H1 (cell line): Measurements from ENCODE around the gene POLR2L. TPM values are rescaled to one million over a fixed set of nuclear protein-coding genes. Genes with fewer than 3 reads are reported as not detected.

ENCODE experiments used
- CTCF ChIA-PET: fragments of 300-600 bp; sonication (Branson Sonifier 250); formaldehyde crosslinking; loops from one replicate; lab custom pipeline; 2021; ENCODE audit not compliant: partially characterized antibody; lab: Charles Lee
- POLR2A ChIA-PET: fragments of 300-600 bp; sonication (Branson Sonifier 250); formaldehyde crosslinking; loops from one replicate; lab custom pipeline; 2021; ENCODE audit warnings: inconsistent platforms; ENCODE audit not compliant: partially characterized antibody; lab: Charles Lee
- DNase-seq, 2 experiments: peaks; one replicate each; pipeline versions ENCODE4 v3.0.0 to v3.0.0-alpha.2; 2010 to 2022; ENCODE audit warnings: low spot score in 2 of 2, low read depth in 1 of 2, mixed read lengths in 1 of 2
- FAIRE-seq: peaks from 2 replicates; lab custom pipeline; 2011; peaks lifted over from hg19 to GRCh38; lab: Jason Lieb, UNC
- H2AFZ ChIP-seq: 2 replicates; pipeline ENCODE4 v1.8.1; 2012; ENCODE audit warnings: low read length, inconsistent platforms
- H2AK5ac ChIP-seq: 2 replicates; pipeline ENCODE4 v1.6.1; 2013; ENCODE audit warnings: low read depth, low read length
- H2BK120ac ChIP-seq: replicated peaks from 2 replicates; pipeline ENCODE3; 2013; ENCODE audit warnings: low read depth, low read length, inconsistent platforms
- H2BK12ac ChIP-seq: 2 replicates; pipeline ENCODE4 v1.6.1; 2013; ENCODE audit warnings: low read depth, low read length
- H2BK15ac ChIP-seq: 2 replicates; pipeline ENCODE4 v1.6.1; 2013; ENCODE audit warnings: low read length
- H2BK20ac ChIP-seq: 2 replicates; pipeline ENCODE4 v1.6.1; 2013; ENCODE audit warnings: low read length
- H2BK5ac ChIP-seq: 2 replicates; pipeline ENCODE4 v1.6.1; 2013; ENCODE audit warnings: low read depth, low read length
- H3K14ac ChIP-seq: 2 replicates; pipeline ENCODE4 v1.6.1; 2013; ENCODE audit warnings: inconsistent platforms; ENCODE audit not compliant: insufficient read length
- H3K18ac ChIP-seq: 2 replicates; pipeline ENCODE4 v1.6.1; 2013; ENCODE audit warnings: low read length; ENCODE audit errors: extremely low read depth
- H3K23ac ChIP-seq: 2 replicates; pipeline ENCODE4 v1.6.1; 2013; ENCODE audit warnings: inconsistent platforms; ENCODE audit not compliant: insufficient read length
- H3K23me2 ChIP-seq: 2 replicates; pipeline ENCODE4 v1.6.1; 2013; ENCODE audit warnings: low read depth, low read length
- H3K27ac ChIP-seq: 2 replicates; pipeline ENCODE4 v1.6.1; 2011; ENCODE audit warnings: low read depth, low read length, inconsistent platforms
- H3K27me3 ChIP-seq, 4 experiments: replicated peaks in 1 of 4; 1 replicate in 1 of 4; 2 replicates in 3 of 4; pipeline versions ENCODE4 v1.6.1 to v1.8.1; 2011 to 2013; ENCODE audit warnings: low read length in 3 of 4, mild to moderate bottlenecking in 3 of 4, inconsistent platforms in 2 of 4, mixed read lengths in 2 of 4, moderate library complexity in 1 of 4; ENCODE audit not compliant: control insufficient read depth in 3 of 4, insufficient read depth in 3 of 4; ENCODE audit errors: extremely low read depth in 1 of 4
- H3K36me3 ChIP-seq, 4 experiments: 2 replicates each; pipeline versions ENCODE4 v1.6.1 to v1.8.1; 2011 to 2013; ENCODE audit warnings: mild to moderate bottlenecking in 4 of 4, low read length in 3 of 4, moderate library complexity in 2 of 4, control low read depth in 1 of 4, inconsistent platforms in 1 of 4; ENCODE audit not compliant: insufficient read depth in 4 of 4, control insufficient read depth in 2 of 4
- H3K4ac ChIP-seq: replicated peaks from 2 replicates; pipeline ENCODE3; 2013; ENCODE audit warnings: low read length, low read depth, mixed read lengths, inconsistent platforms; ENCODE audit not compliant: insufficient read length
- H3K4me1 ChIP-seq, 4 experiments: replicated peaks in 1 of 4; 1 replicate in 1 of 4; 2 replicates in 3 of 4; pipeline versions ENCODE4 v1.6.1 to v1.8.1; 2011 to 2013; ENCODE audit warnings: low read length in 3 of 4, inconsistent platforms in 2 of 4, mixed read lengths in 1 of 4; ENCODE audit not compliant: insufficient read depth in 4 of 4, control insufficient read depth in 3 of 4
- H3K4me2 ChIP-seq, 2 experiments: 2 replicates each; pipeline versions ENCODE4 v1.6.1 to v1.8.1; 2011 to 2013; ENCODE audit warnings: low read depth in 2 of 2, low read length in 2 of 2, control low read depth in 1 of 2, inconsistent platforms in 1 of 2, mild to moderate bottlenecking in 1 of 2; ENCODE audit not compliant: insufficient read depth in 1 of 2
- H3K4me3 ChIP-seq, 4 experiments: fragments of 200-600, 300-600 bp in 1 of 4; sonication (generic), shearing (Covaris generic), sonication (Bioruptor Twin) in 1 of 4; 2 replicates each; pipeline versions ENCODE4 v1.5.1 to v1.8.1; 2011 to 2016; ENCODE audit warnings: low read length in 4 of 4, low read depth in 3 of 4, control low read depth in 2 of 4, inconsistent platforms in 2 of 4, mild to moderate bottlenecking in 2 of 4, mixed read lengths in 1 of 4, moderate library complexity in 1 of 4; ENCODE audit not compliant: insufficient read depth in 2 of 4; ENCODE audit errors: extremely low read depth in 1 of 4
- H3K56ac ChIP-seq: replicated peaks from 2 replicates; pipeline ENCODE3; 2013; ENCODE audit warnings: low read depth, mild to moderate bottlenecking, mixed read lengths, low read length, inconsistent platforms; ENCODE audit not compliant: insufficient read length
- H3K79me1 ChIP-seq: 2 replicates; pipeline ENCODE4 v1.6.1; 2013; ENCODE audit warnings: low read depth, low read length, control low read depth
- H3K79me2 ChIP-seq, 2 experiments: 2 replicates each; pipeline versions ENCODE4 v1.6.1 to v1.8.1; 2012 to 2013; ENCODE audit warnings: low read length in 2 of 2, mild to moderate bottlenecking in 2 of 2, inconsistent platforms in 1 of 2; ENCODE audit not compliant: insufficient read depth in 2 of 2, control insufficient read depth in 1 of 2
- H3K9ac ChIP-seq, 4 experiments: replicated peaks in 1 of 4; 1 replicate in 1 of 4; 2 replicates in 3 of 4; pipeline versions ENCODE4 v1.6.1 to v1.8.1; 2011 to 2013; ENCODE audit warnings: low read depth in 3 of 4, low read length in 3 of 4, control low read depth in 2 of 4, mild to moderate bottlenecking in 2 of 4, moderate library complexity in 2 of 4, inconsistent platforms in 1 of 4; ENCODE audit errors: extremely low read depth in 1 of 4
- H3K9me3 ChIP-seq, 2 experiments: 2 replicates each; pipeline versions ENCODE4 v1.6.1 to v1.8.1; 2012 to 2013; ENCODE audit warnings: mild to moderate bottlenecking in 2 of 2, moderate library complexity in 2 of 2, control low read depth in 1 of 2, inconsistent platforms in 1 of 2, low read depth in 1 of 2, low read length in 1 of 2, mixed read lengths in 1 of 2; ENCODE audit not compliant: insufficient read depth in 2 of 2
- H4K20me1 ChIP-seq, 2 experiments: replicated peaks in 1 of 2; 2 replicates each; pipeline versions ENCODE3 to v1.8.1; 2011 to 2013; ENCODE audit warnings: inconsistent platforms in 2 of 2, low read length in 2 of 2, mild to moderate bottlenecking in 1 of 2; ENCODE audit not compliant: insufficient read depth in 2 of 2, control insufficient read depth in 1 of 2
- H4K5ac ChIP-seq: 2 replicates; pipeline ENCODE4 v1.6.1; 2013; ENCODE audit warnings: low read length, low read depth, mixed read lengths, inconsistent platforms; ENCODE audit not compliant: insufficient read length
- H4K8ac ChIP-seq: 2 replicates; pipeline ENCODE4 v1.8.0; 2013; ENCODE audit warnings: mild to moderate bottlenecking, moderate library complexity, low read length, inconsistent platforms; ENCODE audit not compliant: insufficient read depth; ENCODE audit errors: extremely low read depth
- H4K91ac ChIP-seq: replicated peaks from 2 replicates; pipeline ENCODE3; 2013; ENCODE audit warnings: low read length, mixed read lengths, inconsistent platforms; ENCODE audit not compliant: insufficient read length
- BACH1 ChIP-seq: IDR thresholded peaks from 2 replicates; pipeline ENCODE4 v1.6.1; 2012; ENCODE audit warnings: low read length, improper control_type of control experiment
- BRCA1 ChIP-seq: IDR thresholded peaks from 2 replicates; pipeline ENCODE4 v1.6.1; 2012; ENCODE audit warnings: low read depth, low read length, improper control_type of control experiment
- CBX8 ChIP-seq: fragments of 300-800, 300-1000 bp; sonication (generic); IDR thresholded peaks from 2 replicates; pipeline ENCODE4 v1.7.1; 2016; ENCODE audit warnings: low read depth, low read length, borderline replicate concordance
- CEBPB ChIP-seq: IDR thresholded peaks from 2 replicates; pipeline ENCODE4 v1.6.1; 2012; ENCODE audit warnings: low read depth, low read length
- CHD2 ChIP-seq: IDR thresholded peaks from 2 replicates; pipeline ENCODE4 v1.6.1; 2012; ENCODE audit warnings: low read length, improper control_type of control experiment
- CREB1 ChIP-seq: IDR thresholded peaks from 2 replicates; pipeline ENCODE4 v1.6.1; 2012; ENCODE audit warnings: inconsistent platforms
- JUND ChIP-seq: IDR thresholded peaks from 2 replicates; pipeline ENCODE4 v1.6.1; 2011; ENCODE audit warnings: mild to moderate bottlenecking, improper control_type of control experiment, low read length
- MAFK ChIP-seq: IDR thresholded peaks from 2 replicates; pipeline ENCODE4 v1.6.1; 2012; ENCODE audit warnings: low read depth, mild to moderate bottlenecking, improper control_type of control experiment, low read length
- SIN3A ChIP-seq, 2 experiments: IDR thresholded peaks in 1 of 2; conservative IDR thresholded peaks in 1 of 2; 2 replicates each; pipeline ENCODE4 v1.6.1; 2011 to 2012; ENCODE audit warnings: low read length in 2 of 2, improper control_type of control experiment in 1 of 2, low read depth in 1 of 2, mild to moderate bottlenecking in 1 of 2
- SIX5 ChIP-seq: IDR thresholded peaks from 2 replicates; pipeline ENCODE4 v1.6.1; 2011; ENCODE audit warnings: mild to moderate bottlenecking, low read depth, low read length
- TAF7 ChIP-seq: optimal IDR thresholded peaks from 2 replicates; pipeline ENCODE3; 2011; ENCODE audit warnings: low read depth, mild to moderate bottlenecking, inconsistent platforms, low read length, moderate library complexity, borderline replicate concordance
- TBP ChIP-seq: IDR thresholded peaks from 2 replicates; pipeline ENCODE4 v1.6.1; 2011; ENCODE audit warnings: low read depth, low read length, improper control_type of control experiment
- ZNF274 ChIP-seq: IDR thresholded peaks from 2 replicates; pipeline ENCODE4 v1.7.0; 2012; ENCODE audit warnings: low read length, borderline replicate concordance; ENCODE audit errors: extremely low read depth
- WGBS, 2 experiments: shearing (Covaris generic) in 1 of 2; methylation state at CpG; one replicate each; pipeline versions ENCODE4 v1.1.6 to v1.1.7; 2013 to 2015; ENCODE audit warnings: low lambda C conversion rate in 2 of 2, mixed read lengths in 2 of 2, inconsistent platforms in 1 of 2, low coverage in 1 of 2, missing lambda C conversion rate in 1 of 2; ENCODE audit not compliant: insufficient replicate concordance in 2 of 2, insufficient coverage in 1 of 2, insufficient read length in 1 of 2; ENCODE audit errors: extremely low coverage in 1 of 2, missing lambda C conversion rate in 1 of 2; 5-methylcytosine and 5-hydroxymethylcytosine counted together
- polyA plus RNA-seq, 7 experiments: library from polyadenylated mRNA; depleted of rRNA in 3 of 7; stranded (reverse) in 5 of 7; unstranded in 2 of 7; fragments of >200 nt in 5 of 7; fragments of 200-250 nt in 2 of 7; gene quantifications; 1 replicate in 5 of 7; 2 replicates in 1 of 7; 4 replicates in 1 of 7; pipeline versions ENCODE4 v1.2.1 to v1.2.3, GENCODE V29; 2011 to 2013; ENCODE audit warnings: missing spikeins in 2 of 7, mixed read lengths in 2 of 7
- total RNA-seq: library from RNA; stranded (reverse); fragmentation: NEBNext Ultra II Directional; extraction: Animal tissue kit (Norgen Biotek cat#: 25700); gene quantifications from 2 replicates; pipeline ENCODE4 v1.2.1, GENCODE V29; 2021
- TF ChIP-seq, protein P1 (sequence below): IDR thresholded peaks from 2 replicates; pipeline ENCODE4 v1.6.1; 2012; ENCODE audit warnings: inconsistent platforms
- TF ChIP-seq, protein P2 (sequence below): IDR thresholded peaks from 2 replicates; pipeline ENCODE4 v1.6.1; 2011; ENCODE audit warnings: low read depth, mild to moderate bottlenecking, low read length; ENCODE audit not compliant: insufficient read depth

Gene POLR2L
- total and polyA plus RNA-seq, 2 of the 8 experiments (the other 6 are each of a cell fraction or from before 2014, with no cell fraction given), result 140 to 151 TPM

DNA sequence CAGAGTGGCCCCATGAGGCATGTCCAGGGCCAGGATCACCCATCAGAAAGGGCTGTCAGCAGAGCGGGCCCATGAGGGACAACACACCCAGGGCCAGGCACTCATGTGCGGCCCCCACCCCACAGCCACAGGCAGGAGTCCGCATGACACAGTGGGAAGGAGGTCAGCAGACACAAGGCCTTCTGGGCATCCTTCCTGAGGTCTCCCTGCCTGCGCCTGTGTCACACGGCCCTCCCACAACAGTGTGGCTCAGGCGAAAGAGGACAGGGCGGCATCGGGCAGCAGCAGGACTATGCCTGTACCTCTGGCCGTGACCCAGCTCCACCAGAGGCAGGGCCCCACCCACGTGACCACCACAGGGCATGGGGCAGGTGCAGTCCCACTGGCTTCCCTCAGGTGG, 41.2 kb upstream of the POLR2L start:
- no peak overlapping the region for H3K56ac ChIP-seq
- H2BK15ac ChIP-seq, result no peak overlapping the region
- H3K23ac ChIP-seq, result no peak overlapping the region
- H3K4me3 ChIP-seq, result no peak overlapping the region
- no peak overlapping the region for H3K4ac ChIP-seq
- H3K79me1 ChIP-seq, result no peaks in the 10 kb centered on the region
- no peak overlapping the region for H3K27ac ChIP-seq
- H2BK120ac ChIP-seq, result no peak overlapping the region
- no peak overlapping the region for H3K14ac ChIP-seq
- H2BK20ac ChIP-seq, result no peak overlapping the region
- FAIRE-seq (no peak), DNase-seq (no peak)
- CTCF ChIA-PET, result interaction anchor here (0.9 to 1.4 kb wide), 4 partner anchors 12 to 15 kb away, joined by 3 to 7 read pairs (median 4); no protein-coding TSS in a partner anchor
- no peak overlapping the region for H2BK12ac ChIP-seq
- H3K9me3 ChIP-seq, result no peaks in the 10 kb centered on the region
- H3K9ac ChIP-seq, result no peak overlapping the region
- no peaks in the 10 kb centered on the region for H3K23me2 ChIP-seq
- H2BK5ac ChIP-seq, result no peak overlapping the region; the same call in 1 of the 2 replicates
- POLR2A ChIA-PET, result interaction anchor here (0.8 to 1.0 kb wide), 5 partner anchors 8 to 167 kb away, joined by 3 to 4 read pairs (median 3); no protein-coding TSS in a partner anchor
- no peaks in the 10 kb centered on the region for H3K4me1 ChIP-seq
- peaks cover 3 to 17% of the 10 kb centered on the region in 2 experiments for H4K20me1 ChIP-seq
- H2AK5ac ChIP-seq, result no peak overlapping the region
- no peak overlapping the region for H4K5ac ChIP-seq
- H4K8ac ChIP-seq, result no peak overlapping the region
- H2AFZ ChIP-seq, result no peak overlapping the region
- H3K18ac ChIP-seq, result no peak overlapping the region
- no peak overlapping the region for H3K4me2 ChIP-seq
- no peaks in the 10 kb centered on the region for H3K79me2 ChIP-seq
- H4K91ac ChIP-seq, result no peak overlapping the region
- 90% methylated on average over 10 of the region's 10 CpGs; no CpG with 5 or more reads in 1 of the 2 experiments for WGBS, 2 experiments
- H3K27me3 ChIP-seq, result no peaks in the 10 kb centered on the region
- peaks cover 2 to 22% (median 8%) of the 10 kb centered on the region in 4 experiments; a peak in 5 of 8 replicates for H3K36me3 ChIP-seq
- TF ChIP-seq CEBPB (no peak), TAF7 (no peak), MAFK (no peak), TBP (no peak), CHD2 (no peak), BACH1 (no peak), SIX5 (no peak), ZNF274 (no peak), CREB1 (no peak), CBX8 (no peak), SIN3A (conservative IDR thresholded peaks at IDR 0.05 in 1 of 2, IDR thresholded peaks at IDR 0.05 in 1 of 2; ENCODE audit: low read depth in 1 of 2, low read length in 2 of 2) (no peak), JUND (no peak), BRCA1 (no peak)
- TF ChIP-seq, protein P1, sequence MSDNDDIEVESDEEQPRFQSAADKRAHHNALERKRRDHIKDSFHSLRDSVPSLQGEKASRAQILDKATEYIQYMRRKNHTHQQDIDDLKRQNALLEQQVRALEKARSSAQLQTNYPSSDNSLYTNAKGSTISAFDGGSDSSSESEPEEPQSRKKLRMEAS, result no peak
- TF ChIP-seq, protein P2, sequence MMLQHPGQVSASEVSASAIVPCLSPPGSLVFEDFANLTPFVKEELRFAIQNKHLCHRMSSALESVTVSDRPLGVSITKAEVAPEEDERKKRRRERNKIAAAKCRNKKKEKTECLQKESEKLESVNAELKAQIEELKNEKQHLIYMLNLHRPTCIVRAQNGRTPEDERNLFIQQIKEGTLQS, result no peak
